ENCODE data around the gene PTCH2. TPM values are rescaled to one million over a fixed set of nuclear protein-coding genes. Genes with fewer than 3 reads are reported as not detected.
A peak's percentile ranks its signal among the peaks of the same experiment; 100 is the strongest.
"Not testable (repeated sequence)": the region's sequence is repeated elsewhere in the genome, so short reads cannot be mapped to it uniquely, and the experiment has no call there.

PTCH2 gene
- total RNA-seq, 1 donor from 2014 or later = 1.6 TPM

DNA sequence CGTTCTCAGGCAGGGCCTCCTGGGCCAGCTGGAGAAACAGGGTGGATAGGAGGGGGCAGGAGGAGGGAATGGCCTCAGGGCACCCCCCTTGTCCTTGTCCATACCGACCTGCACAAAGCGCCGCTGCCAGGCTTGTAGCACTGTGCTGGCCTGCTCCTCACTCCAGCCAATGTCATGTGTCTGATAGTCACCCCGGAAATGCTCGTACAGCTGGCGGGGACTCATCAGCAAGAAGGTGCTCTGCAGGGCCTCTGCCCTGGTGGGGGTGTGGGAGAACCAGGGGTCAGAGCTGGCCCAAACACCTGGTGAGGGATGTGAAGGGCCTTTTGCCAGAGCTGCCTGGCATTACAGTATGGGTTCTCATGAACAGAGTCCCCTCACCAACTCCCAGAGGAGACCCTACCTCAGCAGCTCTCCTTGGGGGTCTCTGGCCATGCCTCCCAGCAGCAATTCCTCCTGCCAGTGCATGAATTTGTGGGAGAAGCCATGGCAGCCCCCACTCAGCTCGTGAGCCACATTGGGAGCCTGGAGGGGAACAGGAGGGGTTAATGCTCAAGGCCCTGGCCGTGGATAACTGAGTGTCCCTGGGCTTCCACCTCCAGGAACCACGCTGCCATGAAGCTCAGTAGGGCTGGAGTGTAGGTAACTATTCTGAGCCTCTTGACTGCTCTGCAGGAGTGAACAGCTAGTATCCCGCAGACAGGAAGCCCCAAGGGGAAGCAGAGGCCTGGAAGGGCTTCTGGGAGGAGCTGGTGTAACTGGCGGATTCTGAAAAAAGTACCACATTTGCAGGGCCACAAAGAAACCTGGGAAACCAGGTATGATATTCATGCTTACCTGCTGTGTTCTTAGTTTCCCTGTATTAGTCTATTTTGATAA is 13.3 kb downstream of the PTCH2 start:
- peaks cover 0 to 9% (median 2%) of the 10 kb centered on the region in 3 donors for H3K27me3 ChIP-seq (ENCODE audit: control insufficient read depth in 3 of 3, insufficient read depth in 3 of 3, low read length in 3 of 3)
- peaks cover 0 to 1% (median 0%) of the 10 kb centered on the region in 3 donors for H3K36me3 ChIP-seq (ENCODE audit: control insufficient read depth in 3 of 3, insufficient read depth in 3 of 3, low read length in 3 of 3)
- H3K27ac ChIP-seq (ENCODE audit: low read depth, low read length) = no peak overlapping the region
- no peak overlapping the region for H3K4me3 ChIP-seq (ENCODE audit: low read length in 3 of 3)
- H3K9ac ChIP-seq (ENCODE audit: low read depth in 1 of 3, low read length in 3 of 3) = no peak overlapping the region
- H3K4me1 ChIP-seq (ENCODE audit: control insufficient read depth in 3 of 3, insufficient read depth in 3 of 3, low read length in 3 of 3) = peaks cover 0 to 4% (median 3%) of the 10 kb centered on the region in 3 donors
- no peaks in the 10 kb centered on the region for H3K9me3 ChIP-seq (ENCODE audit: control insufficient read depth in 3 of 3, low read length in 3 of 3)

DNA sequence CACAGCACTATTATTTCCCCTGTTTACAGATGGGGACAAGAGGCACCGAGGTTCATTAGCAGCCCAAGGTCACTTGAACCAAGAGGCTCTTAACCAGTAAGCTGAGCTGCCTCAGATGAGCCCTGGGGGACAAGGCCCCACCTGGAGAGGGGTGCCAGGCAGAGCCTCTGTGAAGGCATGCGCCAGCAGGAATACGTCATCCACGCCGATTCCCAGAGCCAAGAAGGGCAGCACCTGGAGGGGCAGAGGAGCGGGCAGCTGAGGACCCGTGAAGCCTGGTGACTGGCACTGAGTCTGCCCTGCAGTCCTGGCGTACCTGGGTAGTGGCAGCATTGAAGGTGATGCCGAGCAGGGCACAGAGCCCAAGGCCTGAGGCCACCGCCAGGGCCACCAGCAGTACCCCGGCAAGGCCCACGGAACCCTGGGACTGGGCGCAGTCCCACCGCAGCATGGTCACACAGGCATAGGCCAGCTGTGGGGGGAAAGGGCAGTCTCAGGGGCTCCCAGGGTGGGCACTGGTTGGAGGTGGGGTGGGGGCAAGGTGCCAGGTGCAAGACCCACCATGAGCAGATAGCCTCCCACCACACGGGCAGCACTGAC is 14.1 kb downstream of the PTCH2 start:
- Histone ChIP-seq H3K4me3 (ENCODE audit: low read length in 3 of 3) (no peak overlapping the region), H3K9me3 (ENCODE audit: control insufficient read depth in 3 of 3, low read length in 3 of 3) (no peaks in the 10 kb centered on the region), H3K9ac (ENCODE audit: low read depth in 1 of 3, low read length in 3 of 3) (no peak overlapping the region), H3K4me1 (ENCODE audit: control insufficient read depth in 3 of 3, insufficient read depth in 3 of 3, low read length in 3 of 3) (peaks cover 0 to 4% (median 3%) of the 10 kb centered on the region in 3 donors), H3K27me3 (ENCODE audit: control insufficient read depth in 3 of 3, insufficient read depth in 3 of 3, low read length in 3 of 3) (peaks cover 0 to 9% (median 2%) of the 10 kb centered on the region in 3 donors), H3K27ac (ENCODE audit: low read depth, low read length) (no peak overlapping the region), H3K36me3 (ENCODE audit: control insufficient read depth in 3 of 3, insufficient read depth in 3 of 3, low read length in 3 of 3) (peaks cover 0 to 1% (median 0%) of the 10 kb centered on the region in 3 donors)

DNA sequence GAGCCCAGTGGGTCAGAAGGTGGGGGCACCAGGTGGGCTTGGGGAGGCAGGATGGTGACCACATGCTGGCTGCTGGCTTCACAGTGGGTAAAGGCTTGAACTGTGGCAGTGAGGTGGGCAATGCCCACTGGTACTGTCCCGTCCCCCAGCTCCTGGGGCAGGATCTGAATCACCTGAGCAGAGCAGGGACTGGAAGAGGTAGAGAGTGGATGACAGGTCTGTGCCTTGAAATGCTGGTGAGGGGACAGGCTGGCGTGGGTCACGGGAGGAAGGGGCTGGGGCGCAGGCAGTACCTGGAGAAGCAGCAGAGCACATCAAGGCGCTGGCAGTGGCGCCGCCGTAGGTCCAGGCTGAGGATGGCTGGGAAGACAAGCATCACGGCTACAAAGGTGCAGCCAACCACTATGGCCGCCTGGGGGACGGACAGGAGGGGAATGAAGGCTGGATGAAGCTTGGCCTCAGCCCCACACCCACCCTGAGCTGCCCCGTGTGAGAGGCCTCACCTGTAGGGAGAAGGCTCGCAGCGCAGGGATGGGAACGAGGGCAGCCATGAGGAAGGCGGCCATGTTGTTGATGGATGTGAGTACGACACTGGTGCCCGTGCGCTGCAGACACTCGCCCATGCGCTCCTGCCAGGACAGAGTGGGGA is 14.9 kb downstream of the PTCH2 start:
- H3K27ac ChIP-seq (ENCODE audit: low read depth, low read length) = no peak overlapping the region
- no peaks in the 10 kb centered on the region for H3K9me3 ChIP-seq (ENCODE audit: control insufficient read depth in 3 of 3, low read length in 3 of 3)
- H3K27me3 ChIP-seq (ENCODE audit: control insufficient read depth in 3 of 3, insufficient read depth in 3 of 3, low read length in 3 of 3) = peaks cover 0 to 9% (median 2%) of the 10 kb centered on the region in 3 donors
- H3K4me3 ChIP-seq (ENCODE audit: low read length in 3 of 3) = no peak overlapping the region
- no peak overlapping the region for H3K9ac ChIP-seq (ENCODE audit: low read depth in 1 of 3, low read length in 3 of 3)
- peaks cover 0 to 1% (median 0%) of the 10 kb centered on the region in 3 donors for H3K36me3 ChIP-seq (ENCODE audit: control insufficient read depth in 3 of 3, insufficient read depth in 3 of 3, low read length in 3 of 3)
- peaks cover 0 to 4% (median 3%) of the 10 kb centered on the region in 3 donors for H3K4me1 ChIP-seq (ENCODE audit: control insufficient read depth in 3 of 3, insufficient read depth in 3 of 3, low read length in 3 of 3)

- Histone ChIP-seq H3K36me3 (ENCODE audit: control insufficient read depth in 3 of 3, insufficient read depth in 3 of 3, low read length in 3 of 3) (peaks cover 0 to 1% (median 0%) of the 10 kb centered on the region in 3 donors), H3K4me3 (ENCODE audit: low read length in 3 of 3) (no peak overlapping the region), H3K9ac (ENCODE audit: low read depth in 1 of 3, low read length in 3 of 3) (no peak overlapping the region), H3K9me3 (ENCODE audit: control insufficient read depth in 3 of 3, low read length in 3 of 3) (no peaks in the 10 kb centered on the region), H3K27ac (ENCODE audit: low read depth, low read length) (peak overlapping the region; percentile 12), H3K4me1 (ENCODE audit: control insufficient read depth in 3 of 3, insufficient read depth in 3 of 3, low read length in 3 of 3) (peaks cover 0 to 4% (median 3%) of the 10 kb centered on the region in 3 donors), H3K27me3 (ENCODE audit: control insufficient read depth in 3 of 3, insufficient read depth in 3 of 3, low read length in 3 of 3) (peaks cover 0 to 8% (median 2%) of the 10 kb centered on the region in 3 donors)
Measured at GRCh38 chr1:44827197-44828002, 15.7 kb downstream of the PTCH2 start.

DNA sequence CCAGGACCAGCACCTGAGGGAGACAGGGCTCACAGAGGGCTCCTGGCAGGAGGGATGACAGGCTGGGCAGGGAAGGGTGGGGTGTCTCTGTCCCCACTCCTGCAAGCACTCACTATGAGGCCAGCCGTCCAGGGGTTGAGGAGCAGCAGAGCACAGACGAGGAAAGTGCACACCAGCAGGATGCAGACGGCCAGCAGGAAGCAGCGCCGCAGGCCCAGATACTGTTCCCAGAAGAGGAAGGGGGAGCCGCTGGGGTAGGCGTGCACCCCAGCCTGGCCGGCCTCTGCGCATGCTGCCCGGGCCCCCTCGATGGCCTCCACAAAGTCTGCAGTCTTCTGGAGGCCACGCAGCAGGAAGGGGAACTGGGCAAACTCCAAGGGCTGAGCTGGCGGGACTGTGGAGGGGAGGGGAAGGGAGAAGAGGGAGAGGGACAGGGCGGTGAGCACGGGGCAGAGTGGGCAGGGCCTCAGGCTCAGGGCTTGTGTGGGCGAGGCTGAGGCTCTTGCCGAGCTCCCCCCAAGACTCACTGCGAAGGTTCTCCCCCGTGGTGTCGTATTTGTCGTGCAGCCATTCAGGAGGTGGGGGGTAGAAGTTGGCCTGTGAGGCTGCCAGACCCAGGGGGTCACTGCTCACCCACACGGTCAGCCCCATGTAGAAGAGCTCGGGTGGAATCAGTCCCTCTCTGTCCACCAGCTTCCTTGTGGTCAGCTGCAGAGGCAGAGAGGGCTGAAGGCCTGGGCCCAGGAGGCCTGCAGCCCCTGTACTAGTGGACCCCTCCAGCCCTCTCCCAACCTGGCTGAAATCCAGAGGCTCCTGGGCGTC is 16.5 kb downstream of the PTCH2 start:
- H3K36me3 ChIP-seq (ENCODE audit: control insufficient read depth in 3 of 3, insufficient read depth in 3 of 3, low read length in 3 of 3) = peaks cover 0 to 1% (median 0%) of the 10 kb centered on the region in 3 donors
- H3K9ac ChIP-seq (ENCODE audit: low read depth in 1 of 3, low read length in 3 of 3) = no peak overlapping the region
- peak overlapping the region; percentile 12 for H3K27ac ChIP-seq (ENCODE audit: low read depth, low read length)
- H3K27me3 ChIP-seq (ENCODE audit: control insufficient read depth in 3 of 3, insufficient read depth in 3 of 3, low read length in 3 of 3) = peaks cover 0 to under 1% (median under 1%) of the 10 kb centered on the region in 3 donors
- H3K9me3 ChIP-seq (ENCODE audit: control insufficient read depth in 3 of 3, low read length in 3 of 3) = no peaks in the 10 kb centered on the region
- no peak overlapping the region for H3K4me3 ChIP-seq (ENCODE audit: low read length in 3 of 3)
- H3K4me1 ChIP-seq (ENCODE audit: control insufficient read depth in 3 of 3, insufficient read depth in 3 of 3, low read length in 3 of 3) = peaks cover 0 to 4% (median 3%) of the 10 kb centered on the region in 3 donors

- H3K9me3 ChIP-seq (ENCODE audit: control insufficient read depth in 3 of 3, low read length in 3 of 3); H3K9ac ChIP-seq (ENCODE audit: low read depth in 1 of 3, low read length in 3 of 3); H3K27ac ChIP-seq (ENCODE audit: low read depth, low read length); H3K4me3 ChIP-seq (ENCODE audit: low read length in 3 of 3); H3K27me3 ChIP-seq (ENCODE audit: control insufficient read depth in 3 of 3, insufficient read depth in 3 of 3, low read length in 3 of 3); H3K36me3 ChIP-seq (ENCODE audit: control insufficient read depth in 3 of 3, insufficient read depth in 3 of 3, low read length in 3 of 3): not testable (repeated sequence)
- H3K4me1 ChIP-seq (ENCODE audit: control insufficient read depth in 3 of 3, insufficient read depth in 3 of 3, low read length in 3 of 3) = peaks cover 11 to 19% (median 13%) of the 10 kb centered on the region in 3 donors
Measured at GRCh38 chr1:44824392-44824791, 18.7 kb downstream of the PTCH2 start.

DNA sequence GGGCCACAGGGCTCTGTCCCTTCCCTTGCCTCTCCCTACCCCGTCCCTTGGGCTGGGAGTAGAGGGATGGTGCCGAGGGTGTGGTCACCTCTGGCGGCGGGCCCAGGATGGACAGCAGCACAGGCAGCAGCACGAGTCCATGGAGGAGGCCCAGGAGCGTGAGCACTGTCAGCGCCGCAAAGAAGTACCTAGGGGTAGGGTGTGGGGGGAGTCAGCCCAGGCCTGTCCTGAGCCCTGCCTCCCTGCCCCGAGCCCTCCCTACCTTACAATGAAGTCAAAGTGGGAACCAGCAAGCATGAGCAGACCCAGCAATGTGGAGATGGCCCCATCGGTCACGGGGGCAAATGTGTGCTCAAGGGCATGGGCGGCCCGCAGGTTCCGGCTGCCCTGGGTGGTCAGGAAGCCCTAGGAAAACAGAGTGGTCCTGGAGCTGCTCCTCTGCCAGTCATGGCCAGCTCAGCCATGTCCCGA is 20.0 kb downstream of the PTCH2 start:
- Histone ChIP-seq H3K36me3 (ENCODE audit: control insufficient read depth in 3 of 3, insufficient read depth in 3 of 3, low read length in 3 of 3) (no peaks in the 10 kb centered on the region), H3K27me3 (ENCODE audit: control insufficient read depth in 3 of 3, insufficient read depth in 3 of 3, low read length in 3 of 3) (no peaks in the 10 kb centered on the region), H3K9me3 (ENCODE audit: control insufficient read depth in 3 of 3, low read length in 3 of 3) (no peaks in the 10 kb centered on the region), H3K9ac (ENCODE audit: low read depth in 1 of 3, low read length in 3 of 3) (no peak overlapping the region), H3K27ac (ENCODE audit: low read depth, low read length) (no peak overlapping the region), H3K4me1 (ENCODE audit: control insufficient read depth in 3 of 3, insufficient read depth in 3 of 3, low read length in 3 of 3) (peaks cover 11 to 19% (median 13%) of the 10 kb centered on the region in 3 donors), H3K4me3 (ENCODE audit: low read length in 3 of 3) (no peak overlapping the region)

GRCh38 chr1:44822131-44822701 is 20.8 kb downstream of the PTCH2 start:
- no peak overlapping the region for H3K4me3 ChIP-seq (ENCODE audit: low read length in 3 of 3)
- H3K27ac ChIP-seq (ENCODE audit: low read depth, low read length) = no peak overlapping the region
- H3K4me1 ChIP-seq (ENCODE audit: control insufficient read depth in 3 of 3, insufficient read depth in 3 of 3, low read length in 3 of 3) = peaks cover 11 to 19% (median 13%) of the 10 kb centered on the region in 3 donors
- H3K9me3 ChIP-seq (ENCODE audit: control insufficient read depth in 3 of 3, low read length in 3 of 3) = no peaks in the 10 kb centered on the region
- no peak overlapping the region for H3K9ac ChIP-seq (ENCODE audit: low read depth in 1 of 3, low read length in 3 of 3)
- no peaks in the 10 kb centered on the region for H3K36me3 ChIP-seq (ENCODE audit: control insufficient read depth in 3 of 3, insufficient read depth in 3 of 3, low read length in 3 of 3)
- H3K27me3 ChIP-seq (ENCODE audit: control insufficient read depth in 3 of 3, insufficient read depth in 3 of 3, low read length in 3 of 3) = no peaks in the 10 kb centered on the region
